Thoracic aorta (tissue), 2 donors: Measurements from ENCODE around the gene PARVB. TPM values are rescaled to one million over a fixed set of nuclear protein-coding genes. Genes with fewer than 3 reads are reported as not detected.

Source experiments
- ATAC-seq: fragments of 150-250 bp; one replicate; pipeline ENCODE4 v1.8.0; 2017; ENCODE audit warnings: low read depth; ENCODE audit not compliant: insufficient number of reproducible peaks, low FRiP score
- DNase-seq: peaks from one replicate; pipeline ENCODE4 v3.0.0-alpha.2; 2020; ENCODE audit warnings: low spot score
- H3K27ac ChIP-seq, 2 donors: fragments of 200-600 bp; sonication (generic); 1 replicate in 1 of 2; 2 replicates in 1 of 2; pipeline ENCODE4 v1.5.1; 2016; ENCODE audit warnings: mild to moderate bottlenecking in 2 of 2, moderate library complexity in 2 of 2
- H3K27me3 ChIP-seq: fragments of 200-600 bp; sonication (generic); replicated peaks from 2 replicates; pipeline ENCODE4 v1.6.0; 2016; ENCODE audit warnings: mild to moderate bottlenecking; ENCODE audit not compliant: insufficient read depth
- H3K36me3 ChIP-seq: fragments of 200-600 bp; sonication (generic); one replicate; pipeline ENCODE4 v1.5.1; 2016
- H3K4me1 ChIP-seq, 2 donors: fragments of 200-600 bp; sonication (generic); 1 replicate in 1 of 2; 2 replicates in 1 of 2; pipeline versions ENCODE4 v1.5.1 to v1.6.0; 2016; ENCODE audit warnings: low read depth in 2 of 2, mild to moderate bottlenecking in 1 of 2; ENCODE audit not compliant: control insufficient read depth in 1 of 2
- H3K4me3 ChIP-seq: fragments of 200-600 bp; sonication (generic); 2 replicates; pipeline ENCODE4 v1.5.1; 2016; ENCODE audit warnings: mild to moderate bottlenecking
- H3K9me3 ChIP-seq: fragments of 200-600 bp; sonication (generic); 2 replicates; pipeline ENCODE4 v1.5.1; 2016
- total RNA-seq, 2 donors: library from RNA; depleted of rRNA; stranded (reverse); fragments of >200 nt; gene quantifications; one replicate each; pipeline versions ENCODE4 v1.1.0 to v1.2.3, GENCODE V29; 2016
- TF ChIP-seq, protein P1 (sequence below): fragments of 200-600 bp; sonication (generic); IDR thresholded peaks from one replicate; pipeline ENCODE4 v1.5.1; 2019; ENCODE audit warnings: antibody characterized with exemption

PARVB gene
- total RNA-seq, 2 donors from 2014 or later = 15.3 to 17.2 TPM

DNA sequence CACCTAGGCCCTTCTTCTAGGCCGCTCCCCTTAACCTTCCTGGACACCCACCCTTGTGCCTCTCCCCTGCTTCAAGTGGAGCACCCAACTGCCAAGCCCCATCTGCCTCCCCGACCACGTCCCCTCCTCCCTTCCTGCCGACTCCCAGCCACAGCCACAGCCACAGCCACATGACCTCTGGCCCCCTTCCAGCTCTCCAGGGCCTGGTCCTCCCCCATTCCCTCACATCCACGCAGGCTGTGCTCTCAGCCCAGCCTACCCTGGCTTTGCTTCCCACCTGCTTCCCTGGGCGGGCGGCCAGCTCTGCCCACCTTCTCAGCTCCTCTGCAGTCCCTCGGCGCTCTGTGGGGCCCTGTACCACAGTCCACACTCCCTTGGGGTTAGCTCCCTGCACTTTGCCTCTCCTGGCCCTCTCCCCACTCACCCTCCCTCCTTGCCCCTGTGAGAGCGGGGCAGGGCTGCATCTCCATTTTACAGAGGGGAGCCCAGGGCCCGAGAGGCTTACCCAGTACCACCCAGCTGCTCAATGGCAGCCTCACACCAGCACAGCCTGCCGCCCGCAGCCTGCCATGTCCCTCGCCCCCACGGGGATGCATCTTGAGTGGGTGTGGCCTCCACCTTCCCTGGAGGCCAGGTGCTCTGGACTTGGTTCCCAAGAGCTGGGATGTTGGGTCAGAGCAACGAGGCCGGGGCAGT is 176.9 kb downstream of the PARVB start:
- DNase-seq (no peak), ATAC-seq (no peak)
- Histone ChIP-seq H3K27ac (no peak overlapping the region), H3K27me3 (no peaks in the 10 kb centered on the region), H3K9me3 (no peaks in the 10 kb centered on the region), H3K4me3 (no peak overlapping the region), H3K36me3 (no peaks in the 10 kb centered on the region), H3K4me1 (peaks cover 3 to 17% of the 10 kb centered on the region in 2 donors)
- TF ChIP-seq, protein P1, sequence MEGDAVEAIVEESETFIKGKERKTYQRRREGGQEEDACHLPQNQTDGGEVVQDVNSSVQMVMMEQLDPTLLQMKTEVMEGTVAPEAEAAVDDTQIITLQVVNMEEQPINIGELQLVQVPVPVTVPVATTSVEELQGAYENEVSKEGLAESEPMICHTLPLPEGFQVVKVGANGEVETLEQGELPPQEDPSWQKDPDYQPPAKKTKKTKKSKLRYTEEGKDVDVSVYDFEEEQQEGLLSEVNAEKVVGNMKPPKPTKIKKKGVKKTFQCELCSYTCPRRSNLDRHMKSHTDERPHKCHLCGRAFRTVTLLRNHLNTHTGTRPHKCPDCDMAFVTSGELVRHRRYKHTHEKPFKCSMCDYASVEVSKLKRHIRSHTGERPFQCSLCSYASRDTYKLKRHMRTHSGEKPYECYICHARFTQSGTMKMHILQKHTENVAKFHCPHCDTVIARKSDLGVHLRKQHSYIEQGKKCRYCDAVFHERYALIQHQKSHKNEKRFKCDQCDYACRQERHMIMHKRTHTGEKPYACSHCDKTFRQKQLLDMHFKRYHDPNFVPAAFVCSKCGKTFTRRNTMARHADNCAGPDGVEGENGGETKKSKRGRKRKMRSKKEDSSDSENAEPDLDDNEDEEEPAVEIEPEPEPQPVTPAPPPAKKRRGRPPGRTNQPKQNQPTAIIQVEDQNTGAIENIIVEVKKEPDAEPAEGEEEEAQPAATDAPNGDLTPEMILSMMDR = no peak

DNA sequence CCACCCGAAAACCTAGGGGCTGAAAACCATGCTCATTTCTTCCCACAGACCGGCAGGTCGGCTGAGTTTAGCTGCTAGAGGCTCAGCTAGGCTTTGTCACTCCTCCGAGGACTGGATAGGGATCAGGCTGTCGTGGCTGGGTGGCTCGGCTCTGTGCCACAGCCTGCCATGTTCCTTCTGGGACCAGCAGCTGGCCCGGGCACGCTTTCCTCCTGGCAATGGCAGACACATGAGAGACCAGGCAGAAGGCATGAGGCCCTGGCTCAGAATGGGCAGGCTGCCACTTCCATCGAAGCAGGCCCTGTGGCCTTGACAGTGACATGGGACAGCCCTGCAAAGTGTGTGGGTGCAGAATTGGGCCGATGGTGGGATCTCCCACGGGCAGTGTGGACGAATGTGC is 177.6 kb downstream of the PARVB start:
- H3K27me3 ChIP-seq = no peaks in the 10 kb centered on the region
- TF ChIP-seq, protein P1 = no peak
- ATAC-seq (no peak), DNase-seq (no peak)
- no peak overlapping the region for H3K27ac ChIP-seq
- H3K36me3 ChIP-seq = no peaks in the 10 kb centered on the region
- H3K9me3 ChIP-seq = no peaks in the 10 kb centered on the region
- peaks cover 3 to 17% of the 10 kb centered on the region in 2 donors for H3K4me1 ChIP-seq
- no peak overlapping the region for H3K4me3 ChIP-seq

- Histone ChIP-seq H3K36me3 (no peaks in the 10 kb centered on the region), H3K9me3 (no peaks in the 10 kb centered on the region), H3K4me3 (no peak overlapping the region), H3K4me1 (peaks cover 3 to 17% of the 10 kb centered on the region in 2 donors), H3K27ac (no peak overlapping the region), H3K27me3 (no peaks in the 10 kb centered on the region)
- TF ChIP-seq, protein P1 = no peak
- ATAC-seq (no peak), DNase-seq (no peak)
Observed at GRCh38 chr22:44202261-44202789, 178.2 kb downstream of the PARVB start.

DNA sequence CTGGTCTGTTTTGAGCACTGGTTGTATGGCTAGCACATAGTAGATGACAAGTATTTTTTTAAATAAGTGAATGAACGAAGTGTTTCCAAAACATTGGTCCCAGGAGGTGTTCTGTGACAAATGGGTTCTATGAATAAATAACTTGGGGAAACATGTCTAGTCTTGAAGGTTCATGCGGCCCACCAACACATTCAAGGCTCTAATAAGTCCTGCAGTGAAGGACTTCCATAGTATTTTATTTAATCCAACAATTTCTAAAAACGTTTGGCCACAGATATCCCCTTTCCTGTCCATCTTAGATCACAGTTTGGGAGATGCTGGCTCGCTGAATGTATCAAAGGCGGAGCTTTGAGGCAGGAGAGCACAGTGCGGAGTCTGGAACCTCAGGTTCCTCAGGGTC is 179.1 kb downstream of the PARVB start:
- ATAC-seq = no peak
- H3K9me3 ChIP-seq = no peaks in the 10 kb centered on the region
- peaks cover 3 to 17% of the 10 kb centered on the region in 2 donors for H3K4me1 ChIP-seq
- H3K27me3 ChIP-seq = no peaks in the 10 kb centered on the region
- no peaks in the 10 kb centered on the region for H3K36me3 ChIP-seq
- TF ChIP-seq, protein P1 = no peak
- no peak overlapping the region for H3K4me3 ChIP-seq
- no peak for DNase-seq
- H3K27ac ChIP-seq = no peak overlapping the region

DNA sequence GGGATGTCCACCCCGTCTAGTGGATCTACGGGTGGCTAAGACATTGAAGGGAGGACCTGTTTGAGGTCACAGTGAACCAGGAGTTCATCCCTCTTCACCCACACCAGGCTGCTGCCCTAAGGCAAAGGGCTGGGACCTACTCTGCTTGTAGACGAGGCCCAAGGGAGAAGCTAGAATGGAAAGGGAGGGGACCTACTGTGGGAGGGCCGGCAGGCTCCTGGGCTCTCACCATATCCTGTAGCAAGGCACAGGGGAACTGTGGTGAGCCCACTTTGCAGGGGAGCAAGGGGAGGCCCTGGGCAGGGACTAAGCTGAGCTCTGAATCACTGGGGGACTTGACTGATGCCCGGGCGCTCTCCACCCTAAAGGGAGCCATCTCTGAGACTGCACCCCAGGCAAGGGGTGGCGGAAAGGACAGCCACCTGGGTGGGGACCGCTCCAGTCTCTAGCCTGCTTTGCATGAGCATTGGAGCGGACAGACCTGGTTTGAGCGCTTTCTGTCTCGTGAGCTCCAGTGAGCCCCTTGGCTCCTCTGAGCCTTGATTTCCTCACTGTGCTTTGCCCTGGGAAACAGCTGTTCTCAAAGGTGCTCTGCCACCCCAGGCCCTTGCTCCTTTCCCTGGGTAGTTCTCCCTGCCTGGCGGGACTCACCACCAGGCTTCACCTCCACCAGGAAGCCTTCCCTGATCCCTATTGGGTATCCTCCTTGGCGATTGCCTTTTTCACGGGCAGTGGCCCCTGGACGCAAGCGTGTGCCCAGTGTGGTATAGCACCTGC is 180.8 kb downstream of the PARVB start:
- no peaks in the 10 kb centered on the region for H3K36me3 ChIP-seq
- DNase-seq (no peak), ATAC-seq (no peak)
- H3K27me3 ChIP-seq = no peaks in the 10 kb centered on the region
- peaks cover 3 to 17% of the 10 kb centered on the region in 2 donors for H3K4me1 ChIP-seq
- TF ChIP-seq, protein P1 = no peak
- no peak overlapping the region for H3K4me3 ChIP-seq
- H3K9me3 ChIP-seq = peaks cover 4% of the 10 kb centered on the region
- H3K27ac ChIP-seq = no peak overlapping the region
